MM.1S (cell line): ENCODE data around the gene CEACAM20.

Experiments used
- CTCF ChIP-seq: fragments of 300-600 bp; sonication (generic); IDR thresholded peaks from 2 replicates; pipeline ENCODE4 v1.5.1; 2016; ENCODE audit warnings: antibody characterized with exemption, low read length, mixed read lengths
- EZH2 ChIP-seq: fragments of 300-600 bp; sonication (generic); optimal IDR thresholded peaks from 2 replicates; pipeline ENCODE3; 2017; ENCODE audit warnings: low read depth, mild to moderate bottlenecking, antibody characterized with exemption, low read length, mixed read lengths
- EZH2phosphoT487 ChIP-seq: fragments of 300-600 bp; sonication (generic); IDR thresholded peaks from 2 replicates; pipeline ENCODE4 v1.6.1; 2018; ENCODE audit warnings: antibody characterized with exemption, low read length

GRCh38 chr19:44548736-44549135 is 19.3 kb upstream of the CEACAM20 start:
- TF ChIP-seq CTCF (no peak), EZH2 (no peak), EZH2phosphoT487 (no peak)
